Liver (tissue), 3 donors: ENCODE data around the gene FGF10.

Experiments
- EGR1 ChIP-seq, 2 donors: IDR thresholded peaks; 2 replicates each; pipeline ENCODE4 v1.6.1; 2016 to 2018; ENCODE audit warnings: antibody characterized with exemption in 2 of 2, low read depth in 2 of 2
- FOXA2 ChIP-seq: IDR thresholded peaks from 2 replicates; pipeline ENCODE4 v1.6.1; 2016; ENCODE audit warnings: antibody characterized with exemption
- HNF4G ChIP-seq: IDR thresholded peaks from 2 replicates; pipeline ENCODE4 v1.6.1; 2016; ENCODE audit warnings: antibody characterized with exemption
- RAD21 ChIP-seq, 2 donors: IDR thresholded peaks; 2 replicates each; pipeline ENCODE4 v1.6.1; 2016; ENCODE audit warnings: antibody characterized with exemption in 2 of 2, mild to moderate bottlenecking in 2 of 2
- RXRA ChIP-seq, 2 donors: IDR thresholded peaks; 2 replicates each; pipeline ENCODE4 v1.6.1; 2017 to 2018; ENCODE audit warnings: antibody characterized with exemption in 2 of 2, mild to moderate bottlenecking in 1 of 2
- TF ChIP-seq, protein P1 (sequence below): fragments of 150-350 bp; IDR thresholded peaks from 2 replicates; pipeline ENCODE4 v1.5.1; 2017; ENCODE audit warnings: improper control_type of control experiment, low read depth, low read length; ENCODE audit not compliant: missing input control
- TF ChIP-seq, protein P2 (sequence below): IDR thresholded peaks from 2 replicates; pipeline ENCODE4 v1.6.1; 2016; ENCODE audit warnings: antibody characterized with exemption
- TF ChIP-seq, protein P3 (sequence below): IDR thresholded peaks from 2 replicates; pipeline ENCODE4 v1.6.1; 2016; ENCODE audit warnings: antibody characterized with exemption, mild to moderate bottlenecking
- donor health status: healthy.
- donor health status: healthy.

DNA sequence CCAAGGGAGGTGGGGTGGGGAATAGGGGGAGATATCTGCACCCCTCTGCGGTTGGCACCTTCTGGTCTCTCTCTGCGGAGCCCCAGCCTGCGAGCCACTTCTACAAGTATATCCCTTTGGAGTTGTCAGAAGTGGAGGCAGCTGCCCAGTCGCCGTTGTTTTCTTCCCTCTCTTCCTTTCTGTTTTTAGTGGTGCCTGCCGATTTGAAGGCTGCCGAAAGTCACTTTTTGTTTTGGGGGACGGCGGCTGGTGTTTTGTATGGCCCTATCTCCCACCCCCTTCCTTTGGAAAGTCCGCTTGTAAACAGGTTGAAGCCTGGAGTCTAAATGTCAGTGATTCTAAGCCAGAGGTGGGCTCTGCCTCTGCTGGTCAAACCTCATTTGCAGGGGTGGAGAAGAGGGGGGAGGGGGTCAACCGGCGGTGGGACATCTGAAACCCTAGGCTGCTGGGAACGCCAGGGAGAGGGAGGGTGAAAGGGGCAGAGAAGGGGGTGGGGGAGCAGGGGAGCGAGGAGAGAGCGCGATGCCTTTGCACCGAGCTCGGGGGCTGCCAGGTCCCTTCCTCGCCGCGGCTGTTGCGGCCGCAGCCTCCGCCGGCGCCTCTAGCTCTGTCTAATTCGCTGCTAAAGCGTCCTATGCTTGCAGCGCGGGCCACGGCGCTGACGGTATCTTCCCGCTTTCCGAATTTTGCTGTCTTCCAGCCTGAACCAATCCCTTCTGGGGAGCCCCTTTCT is at the start of gene FGF10:
- TF ChIP-seq, protein P1, sequence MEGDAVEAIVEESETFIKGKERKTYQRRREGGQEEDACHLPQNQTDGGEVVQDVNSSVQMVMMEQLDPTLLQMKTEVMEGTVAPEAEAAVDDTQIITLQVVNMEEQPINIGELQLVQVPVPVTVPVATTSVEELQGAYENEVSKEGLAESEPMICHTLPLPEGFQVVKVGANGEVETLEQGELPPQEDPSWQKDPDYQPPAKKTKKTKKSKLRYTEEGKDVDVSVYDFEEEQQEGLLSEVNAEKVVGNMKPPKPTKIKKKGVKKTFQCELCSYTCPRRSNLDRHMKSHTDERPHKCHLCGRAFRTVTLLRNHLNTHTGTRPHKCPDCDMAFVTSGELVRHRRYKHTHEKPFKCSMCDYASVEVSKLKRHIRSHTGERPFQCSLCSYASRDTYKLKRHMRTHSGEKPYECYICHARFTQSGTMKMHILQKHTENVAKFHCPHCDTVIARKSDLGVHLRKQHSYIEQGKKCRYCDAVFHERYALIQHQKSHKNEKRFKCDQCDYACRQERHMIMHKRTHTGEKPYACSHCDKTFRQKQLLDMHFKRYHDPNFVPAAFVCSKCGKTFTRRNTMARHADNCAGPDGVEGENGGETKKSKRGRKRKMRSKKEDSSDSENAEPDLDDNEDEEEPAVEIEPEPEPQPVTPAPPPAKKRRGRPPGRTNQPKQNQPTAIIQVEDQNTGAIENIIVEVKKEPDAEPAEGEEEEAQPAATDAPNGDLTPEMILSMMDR = no peak
- no peak for TF ChIP-seq EGR1 (IDR thresholded peaks at IDR 0.05; ENCODE audit: low read depth in 2 of 2)
- no peak for TF ChIP-seq FOXA2
- TF ChIP-seq, protein P2, sequence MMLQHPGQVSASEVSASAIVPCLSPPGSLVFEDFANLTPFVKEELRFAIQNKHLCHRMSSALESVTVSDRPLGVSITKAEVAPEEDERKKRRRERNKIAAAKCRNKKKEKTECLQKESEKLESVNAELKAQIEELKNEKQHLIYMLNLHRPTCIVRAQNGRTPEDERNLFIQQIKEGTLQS = no peak
- TF ChIP-seq, protein P3, sequence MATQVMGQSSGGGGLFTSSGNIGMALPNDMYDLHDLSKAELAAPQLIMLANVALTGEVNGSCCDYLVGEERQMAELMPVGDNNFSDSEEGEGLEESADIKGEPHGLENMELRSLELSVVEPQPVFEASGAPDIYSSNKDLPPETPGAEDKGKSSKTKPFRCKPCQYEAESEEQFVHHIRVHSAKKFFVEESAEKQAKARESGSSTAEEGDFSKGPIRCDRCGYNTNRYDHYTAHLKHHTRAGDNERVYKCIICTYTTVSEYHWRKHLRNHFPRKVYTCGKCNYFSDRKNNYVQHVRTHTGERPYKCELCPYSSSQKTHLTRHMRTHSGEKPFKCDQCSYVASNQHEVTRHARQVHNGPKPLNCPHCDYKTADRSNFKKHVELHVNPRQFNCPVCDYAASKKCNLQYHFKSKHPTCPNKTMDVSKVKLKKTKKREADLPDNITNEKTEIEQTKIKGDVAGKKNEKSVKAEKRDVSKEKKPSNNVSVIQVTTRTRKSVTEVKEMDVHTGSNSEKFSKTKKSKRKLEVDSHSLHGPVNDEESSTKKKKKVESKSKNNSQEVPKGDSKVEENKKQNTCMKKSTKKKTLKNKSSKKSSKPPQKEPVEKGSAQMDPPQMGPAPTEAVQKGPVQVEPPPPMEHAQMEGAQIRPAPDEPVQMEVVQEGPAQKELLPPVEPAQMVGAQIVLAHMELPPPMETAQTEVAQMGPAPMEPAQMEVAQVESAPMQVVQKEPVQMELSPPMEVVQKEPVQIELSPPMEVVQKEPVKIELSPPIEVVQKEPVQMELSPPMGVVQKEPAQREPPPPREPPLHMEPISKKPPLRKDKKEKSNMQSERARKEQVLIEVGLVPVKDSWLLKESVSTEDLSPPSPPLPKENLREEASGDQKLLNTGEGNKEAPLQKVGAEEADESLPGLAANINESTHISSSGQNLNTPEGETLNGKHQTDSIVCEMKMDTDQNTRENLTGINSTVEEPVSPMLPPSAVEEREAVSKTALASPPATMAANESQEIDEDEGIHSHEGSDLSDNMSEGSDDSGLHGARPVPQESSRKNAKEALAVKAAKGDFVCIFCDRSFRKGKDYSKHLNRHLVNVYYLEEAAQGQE = no peak
- TF ChIP-seq HNF4G = no peak
- no peak for TF ChIP-seq RXRA (IDR thresholded peaks at IDR 0.05)
- no peak for TF ChIP-seq RAD21 (IDR thresholded peaks at IDR 0.05)
